Immature natural killer cell (primary cell): ENCODE results near the gene FSD1. TPM values are rescaled to one million over a fixed set of nuclear protein-coding genes. Genes with fewer than 3 reads are reported as not detected.
"Not testable (repeated sequence)": the region's sequence is repeated elsewhere in the genome, so short reads cannot be mapped to it uniquely, and the experiment has no call there.

ENCODE experiments used
- DNase-seq, 3 donors: peaks; one replicate each; pipeline ENCODE4 v3.0.0; 2022; ENCODE audit warnings: mixed read lengths in 1 of 3
- H3K27ac Mint-ChIP-seq, 6 donors: one replicate each; pipeline ENCODE4 v1.8.0; 2020; ENCODE audit warnings: mixed read lengths in 6 of 6, mild to moderate bottlenecking in 5 of 6, inconsistent platforms in 4 of 6, moderate library complexity in 3 of 6
- H3K27me3 Mint-ChIP-seq, 3 donors: one replicate each; pipeline ENCODE4 v1.8.0; 2020 to 2021; ENCODE audit warnings: low read depth in 3 of 3, mild to moderate bottlenecking in 3 of 3, mixed read lengths in 3 of 3, moderate library complexity in 3 of 3, inconsistent platforms in 1 of 3
- H3K36me3 Mint-ChIP-seq, 3 donors: one replicate each; pipeline ENCODE4 v1.8.0; 2020; ENCODE audit warnings: mixed read lengths in 3 of 3, inconsistent platforms in 2 of 3, mild to moderate bottlenecking in 2 of 3
- H3K4me1 Mint-ChIP-seq, 2 donors: one replicate each; pipeline ENCODE4 v1.8.0; 2020; ENCODE audit warnings: inconsistent platforms in 2 of 2, mild to moderate bottlenecking in 2 of 2, mixed read lengths in 2 of 2, moderate library complexity in 1 of 2
- H3K4me3 Mint-ChIP-seq, 5 donors: one replicate each; pipeline ENCODE4 v1.8.0; 2020; ENCODE audit warnings: mild to moderate bottlenecking in 5 of 5, mixed read lengths in 5 of 5, inconsistent platforms in 3 of 5, moderate library complexity in 3 of 5
- H3K9me3 Mint-ChIP-seq, 6 donors: one replicate each; pipeline ENCODE4 v1.8.0; 2020; ENCODE audit warnings: mild to moderate bottlenecking in 6 of 6, mixed read lengths in 6 of 6, inconsistent platforms in 4 of 6, moderate library complexity in 3 of 6
- polyA plus RNA-seq, 3 donors: library from polyadenylated mRNA; unstranded; fragments of 300-500 nt; fragmentation: Illumina TruSeq; gene quantifications; one replicate each; pipeline ENCODE4 v1.2.3, GENCODE V29; 2021

FSD1 gene
- polyA plus RNA-seq, 3 donors from 2014 or later: 10.1 to 23.8 (median 12.8) TPM

GRCh38 chr19:4328991-4329681, 24.7 kb downstream of the FSD1 start:
- H3K27me3 Mint-ChIP-seq: peaks cover 8 to 13% (median 13%) of the 10 kb centered on the region in 3 donors
- peak overlapping the region; percentile 80 to 84 (median 83) for H3K4me3 Mint-ChIP-seq
- not testable (repeated sequence) for H3K36me3 Mint-ChIP-seq, DNase-seq, H3K9me3 Mint-ChIP-seq
- peak overlapping the region in 2 of 6 donors; percentile 78 to 92 for H3K27ac Mint-ChIP-seq
- H3K4me1 Mint-ChIP-seq: peaks cover 27 to 32% of the 10 kb centered on the region in 2 donors

DNA sequence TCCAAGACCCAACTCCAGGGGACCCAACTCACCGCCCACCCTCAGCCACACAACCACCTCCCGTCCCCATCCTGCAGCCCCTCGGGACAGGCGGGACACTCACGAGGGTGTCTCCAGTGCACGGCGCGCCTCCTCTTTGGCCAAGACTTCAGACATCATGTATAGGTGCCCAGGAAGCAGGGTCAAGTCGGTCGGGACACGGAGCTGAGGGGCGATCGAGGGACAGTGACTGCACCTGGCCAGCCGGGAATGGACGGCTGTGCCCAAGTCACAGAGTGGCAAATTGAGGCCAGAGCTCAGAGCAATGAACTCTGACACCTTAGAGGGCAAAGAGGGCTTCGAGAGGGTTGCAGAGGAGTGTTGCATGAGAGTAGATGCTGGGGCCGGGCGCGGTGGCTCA, 25.5 kb downstream of the FSD1 start:
- no peak overlapping the region for H3K27ac Mint-ChIP-seq
- DNase-seq: no peak
- H3K4me1 Mint-ChIP-seq: peaks cover 27 to 32% of the 10 kb centered on the region in 2 donors
- H3K27me3 Mint-ChIP-seq: peaks cover 8 to 13% (median 13%) of the 10 kb centered on the region in 3 donors
- H3K9me3 Mint-ChIP-seq: no peaks in the 10 kb centered on the region
- H3K36me3 Mint-ChIP-seq: no peaks in the 10 kb centered on the region
- H3K4me3 Mint-ChIP-seq: peak overlapping the region in 1 of 5 donors; percentile 33

DNA sequence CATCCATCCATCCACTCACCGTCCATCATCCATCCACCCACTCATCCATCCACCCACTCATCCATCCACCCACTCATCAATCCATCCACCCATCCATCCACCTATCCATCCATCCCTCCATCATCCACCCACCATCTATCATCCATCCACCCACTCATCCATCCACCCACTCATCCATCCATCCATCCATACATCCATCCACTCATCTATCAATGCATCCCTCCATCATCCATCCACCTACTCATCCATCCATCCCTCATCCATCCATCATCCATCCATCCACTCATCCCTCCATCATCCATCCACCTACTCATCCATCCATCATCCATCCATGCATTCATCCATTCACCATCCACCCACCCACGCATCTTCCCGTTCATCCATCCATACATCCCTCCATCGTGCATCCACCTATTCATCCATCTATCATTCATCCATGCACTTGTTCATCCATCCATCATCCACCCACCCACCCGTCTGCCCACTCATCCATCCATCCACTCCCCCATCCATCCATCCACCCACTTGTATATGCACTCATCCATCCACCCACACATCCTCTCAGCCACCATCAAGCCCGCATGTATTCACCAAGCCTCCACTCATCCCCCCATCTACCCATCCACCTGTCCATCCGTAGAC, 30.7 kb downstream of the FSD1 start:
- Mint-ChIP-seq H3K9me3 (no peaks in the 10 kb centered on the region), H3K4me3 (no peak overlapping the region), H3K27ac (no peak overlapping the region), H3K4me1 (peaks cover 13 to 18% of the 10 kb centered on the region in 2 donors), H3K36me3 (peaks cover 0 to 5% (median 0%) of the 10 kb centered on the region in 3 donors), H3K27me3 (peaks cover 0 to 5% (median 3%) of the 10 kb centered on the region in 3 donors)
- no peak for DNase-seq

DNA sequence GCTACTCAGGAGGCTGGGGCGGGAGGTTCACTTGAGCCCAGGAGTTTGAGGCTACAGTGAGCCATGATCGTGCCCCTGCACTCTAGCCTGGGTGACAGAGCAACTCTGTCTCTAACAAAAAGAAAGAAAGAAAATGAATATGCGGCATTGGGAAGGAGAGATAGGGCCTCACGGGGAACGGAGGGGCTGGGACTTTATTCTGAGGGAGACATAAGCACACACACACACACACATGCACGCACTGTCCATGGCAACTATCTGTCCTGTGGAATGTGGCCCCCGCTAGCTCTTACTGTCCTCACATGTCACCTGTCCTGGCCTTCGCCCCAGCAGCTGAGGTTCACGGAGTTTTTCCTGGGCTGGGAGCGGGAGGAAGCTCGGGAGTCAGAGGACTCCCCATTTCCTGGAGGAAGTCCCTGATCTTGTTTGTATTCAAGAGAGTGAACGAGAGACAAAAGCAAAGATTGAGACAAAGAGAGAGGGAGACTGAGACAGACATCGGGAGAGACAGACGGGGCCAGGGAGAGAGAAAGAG, 33.6 kb downstream of the FSD1 start:
- peak overlapping the region; percentile 80 to 96 (median 90) for H3K4me3 Mint-ChIP-seq
- H3K9me3 Mint-ChIP-seq: no peaks in the 10 kb centered on the region
- peak overlapping the region; percentile 84 to 91 (median 90) for H3K27ac Mint-ChIP-seq
- H3K36me3 Mint-ChIP-seq: peaks cover 0 to 5% (median 0%) of the 10 kb centered on the region in 3 donors
- H3K4me1 Mint-ChIP-seq: peaks cover 22 to 29% of the 10 kb centered on the region in 2 donors
- DNase-seq: no peak
- peaks cover 4 to 9% (median 9%) of the 10 kb centered on the region in 3 donors for H3K27me3 Mint-ChIP-seq

DNA sequence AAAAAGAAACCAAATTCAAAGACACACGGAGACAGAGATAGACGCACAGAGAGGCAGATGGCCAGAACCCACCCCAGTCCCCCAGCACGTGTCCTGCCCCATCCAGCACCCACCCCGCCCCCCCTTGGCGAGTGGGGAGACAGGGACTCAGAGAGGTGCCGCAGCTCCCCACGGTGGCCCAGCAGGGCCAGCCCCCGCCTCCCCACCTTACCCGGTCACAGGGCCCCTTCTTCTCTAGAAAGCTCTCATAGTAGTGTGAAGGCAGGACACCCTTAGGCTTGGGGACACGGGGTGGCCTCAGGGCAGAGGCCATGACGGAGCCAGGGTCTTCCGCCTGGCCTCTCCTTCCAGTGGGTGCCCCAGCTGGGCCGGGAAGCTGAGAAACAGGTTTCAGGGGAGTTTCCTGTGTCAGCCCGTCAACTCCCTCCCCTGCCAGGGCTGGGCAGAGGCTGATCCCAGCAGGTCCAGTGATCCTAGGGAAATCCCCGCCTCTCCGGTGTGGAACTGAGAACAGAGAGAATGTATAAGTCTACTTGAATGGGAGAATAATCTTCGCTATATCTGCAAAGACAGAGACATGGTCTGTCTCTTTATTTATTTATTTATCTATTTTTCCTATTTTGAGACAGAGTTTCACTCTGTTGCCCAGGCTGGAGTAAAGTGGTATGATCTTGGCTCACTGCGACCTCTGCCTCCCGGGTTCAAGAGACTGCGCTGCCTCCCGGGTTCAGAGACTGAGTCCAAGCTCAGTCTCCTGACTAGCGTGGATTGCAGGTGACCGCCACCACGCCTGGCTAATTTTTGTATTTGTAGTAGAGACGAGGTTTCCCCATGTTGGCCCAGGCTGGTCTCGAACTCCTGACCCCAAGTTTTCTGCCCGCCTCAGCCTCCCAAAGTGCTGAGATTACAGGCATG, 34.3 kb downstream of the FSD1 start, which contains the start of gene STAP2:
Gene STAP2 (minus strand): TSS at position 387 of the 915 bp plus-strand sequence. CDS start 74 bp downstream, at position 313.
- peaks cover 0 to 5% (median 0%) of the 10 kb centered on the region in 3 donors for H3K36me3 Mint-ChIP-seq

DNA sequence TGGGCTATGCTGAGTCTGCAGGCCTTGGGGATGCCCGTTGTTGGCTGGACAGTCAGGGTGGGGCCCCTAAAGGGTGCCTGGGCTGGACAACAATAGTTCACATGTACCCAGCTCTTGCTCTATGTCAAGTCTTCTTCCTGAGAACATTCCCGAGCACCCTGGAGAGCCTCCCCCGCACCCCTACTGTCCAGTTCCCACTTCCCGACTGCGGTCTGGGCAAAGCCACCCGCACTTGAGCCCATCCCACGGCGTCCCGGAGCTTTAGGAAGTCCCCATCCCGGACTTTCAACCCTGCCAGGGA, 37.9 kb downstream of the FSD1 start:
- DNase-seq: no peak
- peaks cover 5 to 14% (median 12%) of the 10 kb centered on the region in 3 donors for H3K27me3 Mint-ChIP-seq
- H3K4me3 Mint-ChIP-seq: peak overlapping the region; percentile 77 to 94 (median 92)
- H3K36me3 Mint-ChIP-seq: peaks cover 0 to 4% (median 3%) of the 10 kb centered on the region in 3 donors
- no peaks in the 10 kb centered on the region for H3K9me3 Mint-ChIP-seq
- H3K27ac Mint-ChIP-seq: peak overlapping the region; percentile 86 to 97 (median 88)
- peaks cover 45 to 52% of the 10 kb centered on the region in 2 donors for H3K4me1 Mint-ChIP-seq

More for the DNA sequence above, 34.3 kb downstream of the FSD1 start, which contains the start of gene STAP2:
- Mint-ChIP-seq H3K27ac (peak within 1 kb of the TSS; percentile 84 to 91 (median 90)), H3K4me3 (peak within 1 kb of the TSS; percentile 80 to 96 (median 90)), H3K4me1 (peaks cover 25 to 30% of the 10 kb centered on the region in 2 donors), H3K9me3 (no peaks in the 10 kb centered on the region), H3K27me3 (peaks cover 5 to 13% (median 11%) of the 10 kb centered on the region in 3 donors)
- peak in 2 of 3 donors; percentile 28 to 32 for DNase-seq

DNA sequence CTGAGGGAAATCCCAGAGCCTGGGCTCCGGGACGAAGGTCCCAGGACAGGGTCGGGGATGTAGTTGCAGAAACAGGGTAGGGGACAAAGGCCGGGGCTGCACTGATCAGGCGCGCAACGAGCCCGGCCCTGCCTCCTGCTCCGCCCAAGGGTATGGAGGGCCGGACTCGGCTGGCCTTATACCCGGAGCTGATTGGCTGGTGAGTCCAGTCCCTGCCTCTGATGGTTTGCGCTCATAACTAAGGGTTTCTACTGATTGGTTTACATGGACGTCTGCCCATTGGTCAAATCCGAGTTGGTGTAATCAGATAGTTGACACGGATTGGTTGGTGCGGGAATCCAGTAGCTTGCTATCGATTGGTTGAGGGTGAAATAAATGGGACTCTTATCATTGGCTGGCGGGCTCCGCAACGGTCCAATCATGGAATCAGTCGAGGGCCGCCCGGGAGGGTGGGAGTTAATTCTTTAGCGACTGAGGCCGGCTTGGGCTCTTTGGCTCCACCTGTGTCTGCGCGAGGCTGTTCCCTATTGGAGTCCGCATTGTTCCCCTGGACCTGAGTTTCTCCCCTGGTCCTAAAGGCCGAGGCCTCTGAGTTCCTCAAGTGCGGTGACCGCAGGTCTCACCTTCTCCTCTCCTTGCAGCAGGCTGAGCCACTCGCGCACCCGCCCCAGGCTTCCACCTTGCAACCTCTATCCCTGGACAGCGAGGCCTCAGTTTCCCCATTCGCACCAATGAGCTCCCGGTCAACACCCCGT, 38.4 kb downstream of the FSD1 start:
- peak; percentile 96 to 97 (median 96) for DNase-seq
- H3K9me3 Mint-ChIP-seq: no peaks in the 10 kb centered on the region
- peaks cover 0 to 4% (median 3%) of the 10 kb centered on the region in 3 donors for H3K36me3 Mint-ChIP-seq
- H3K27ac Mint-ChIP-seq: peak overlapping the region; percentile 86 to 97 (median 88)
- peaks cover 48 to 56% of the 10 kb centered on the region in 2 donors for H3K4me1 Mint-ChIP-seq
- peak overlapping the region; percentile 77 to 94 (median 92) for H3K4me3 Mint-ChIP-seq
- H3K27me3 Mint-ChIP-seq: peaks cover 5 to 14% (median 12%) of the 10 kb centered on the region in 3 donors

- H3K27me3 Mint-ChIP-seq: peaks cover 7 to 12% (median 10%) of the 10 kb centered on the region in 3 donors
- H3K4me1 Mint-ChIP-seq: peaks cover 48 to 54% of the 10 kb centered on the region in 2 donors
- peak within 1 kb of the TSS; percentile 86 to 97 (median 88) for H3K27ac Mint-ChIP-seq
Measured at GRCh38 chr19:4343370-4344307, 39.2 kb downstream of the FSD1 start, which contains the start of gene MPND. MPND (plus strand) TSS chr19:4343562; CDS start chr19:4343594, 32 bp downstream.

GRCh38 chr19:4345342-4346019, 41.1 kb downstream of the FSD1 start:
- Mint-ChIP-seq H3K4me1 (peaks cover 57 to 65% of the 10 kb centered on the region in 2 donors), H3K27me3 (peaks cover 7 to 14% (median 10%) of the 10 kb centered on the region in 3 donors), H3K27ac (peak overlapping the region in 2 of 6 donors; percentile 8 to 46), H3K36me3 (peaks cover 0 to 4% (median 3%) of the 10 kb centered on the region in 3 donors), H3K4me3 (peak overlapping the region; percentile 53 to 65 (median 61)), H3K9me3 (no peaks in the 10 kb centered on the region)
- DNase-seq: no peak

More at GRCh38 chr19:4343370-4344307, 39.2 kb downstream of the FSD1 start, which contains the start of gene MPND:
- Mint-ChIP-seq H3K4me3 (peak within 1 kb of the TSS; percentile 77 to 94 (median 92)), H3K9me3 (no peaks in the 10 kb centered on the region), H3K36me3 (peaks cover 0 to 4% (median 3%) of the 10 kb centered on the region in 3 donors)
- DNase-seq: peak; percentile 89 to 90 (median 89)

- Mint-ChIP-seq H3K9me3 (no peaks in the 10 kb centered on the region), H3K27me3 (peaks cover 7 to 14% (median 10%) of the 10 kb centered on the region in 3 donors)
Measured at GRCh38 chr19:4346020-4346383, 41.6 kb downstream of the FSD1 start.

GRCh38 chr19:4347521-4347920, 43.1 kb downstream of the FSD1 start:
- H3K27ac Mint-ChIP-seq: peak overlapping the region; percentile 81 to 93 (median 88)
- peaks cover 0 to 4% (median 3%) of the 10 kb centered on the region in 3 donors for H3K36me3 Mint-ChIP-seq

More at GRCh38 chr19:4346020-4346383, 41.6 kb downstream of the FSD1 start:
- peaks cover 60 to 66% of the 10 kb centered on the region in 2 donors for H3K4me1 Mint-ChIP-seq
- peak overlapping the region; percentile 47 to 62 (median 50) for H3K4me3 Mint-ChIP-seq
- peak overlapping the region in 2 of 6 donors; percentile 7 to 84 for H3K27ac Mint-ChIP-seq
- H3K36me3 Mint-ChIP-seq: peaks cover 0 to 4% (median 3%) of the 10 kb centered on the region in 3 donors
- no peak for DNase-seq

More at GRCh38 chr19:4347521-4347920, 43.1 kb downstream of the FSD1 start:
- H3K4me3 Mint-ChIP-seq: peak overlapping the region; percentile 69 to 83 (median 74)
- H3K4me1 Mint-ChIP-seq: peaks cover 53 to 61% of the 10 kb centered on the region in 2 donors
- H3K9me3 Mint-ChIP-seq: no peaks in the 10 kb centered on the region
- DNase-seq: peak; percentile 54 to 62 (median 60)
- peaks cover 7 to 11% (median 11%) of the 10 kb centered on the region in 3 donors for H3K27me3 Mint-ChIP-seq
